Fibroblast of lung (primary cell): ENCODE data around the gene SMARCA4.

Experiments used
- CTCF ChIP-seq, 2 donors: IDR thresholded peaks in 1 of 2; conservative IDR thresholded peaks in 1 of 2; 1 replicate in 1 of 2; 2 replicates in 1 of 2; pipeline ENCODE4 v1.5.1; 2011 to 2012; ENCODE audit warnings: low read length in 2 of 2, control low read depth in 1 of 2, inconsistent platforms in 1 of 2, low read depth in 1 of 2, mild to moderate bottlenecking in 1 of 2
- EZH2 ChIP-seq: IDR thresholded peaks from 2 replicates; pipeline ENCODE4 v1.5.1; 2012; ENCODE audit warnings: low read length, control low read depth, mild to moderate bottlenecking; ENCODE audit errors: missing control alignments

GRCh38 chr19:11054628-11055027 lies 93.8 kb downstream of the SMARCA4 start:
- TF ChIP-seq CTCF (conservative IDR thresholded peaks at IDR 0.05 in 1 of 2, IDR thresholded peaks at IDR 0.05 in 1 of 2; ENCODE audit: low read depth in 1 of 2, low read length in 2 of 2): no peak
- TF ChIP-seq EZH2: no peak
